Stimulated activated CD4-positive, alpha-beta T cell treated with anti-CD3 and anti-CD28 coated beads, Interleukin-2, amount 100 ng/mL, for 24 hours (primary cell): Measurements from ENCODE around the gene SLC12A8.
A peak's percentile ranks its signal among the peaks of the same experiment; 100 is the strongest.

Experiments
- DNase-seq, 2 donors: peaks; one replicate each; pipeline ENCODE4 v3.0.0-alpha.2; 2020

The SLC12A8 gene

DNA sequence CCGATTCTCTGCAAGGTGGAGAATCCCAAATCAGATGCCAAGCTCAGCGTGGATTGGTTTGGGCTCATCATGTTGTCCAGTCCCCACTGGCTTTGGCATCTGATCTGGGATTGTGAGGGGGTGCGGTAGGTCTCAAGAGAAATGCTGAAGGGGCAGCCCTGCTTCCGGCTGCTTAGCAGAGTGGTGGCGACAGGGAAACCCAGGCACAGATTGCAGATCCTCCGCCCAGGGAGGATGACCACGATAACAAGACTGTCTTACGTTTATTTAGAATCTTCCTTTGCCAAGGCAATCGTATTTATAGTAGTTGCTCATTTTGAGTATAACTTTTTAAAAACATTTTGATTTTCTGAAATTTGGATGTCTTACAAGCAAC is 61.1 kb downstream of the SLC12A8 start:
- DNase-seq: no peak

GRCh38 chr3:125150525-125151441 is 61.8 kb downstream of the SLC12A8 start:
- peak; percentile 69 to 73 for DNase-seq

GRCh38 chr3:125149462-125149861 is 63.1 kb downstream of the SLC12A8 start:
- DNase-seq: no peak

GRCh38 chr3:125148836-125149235 is 63.7 kb downstream of the SLC12A8 start:
- no peak for DNase-seq

DNA sequence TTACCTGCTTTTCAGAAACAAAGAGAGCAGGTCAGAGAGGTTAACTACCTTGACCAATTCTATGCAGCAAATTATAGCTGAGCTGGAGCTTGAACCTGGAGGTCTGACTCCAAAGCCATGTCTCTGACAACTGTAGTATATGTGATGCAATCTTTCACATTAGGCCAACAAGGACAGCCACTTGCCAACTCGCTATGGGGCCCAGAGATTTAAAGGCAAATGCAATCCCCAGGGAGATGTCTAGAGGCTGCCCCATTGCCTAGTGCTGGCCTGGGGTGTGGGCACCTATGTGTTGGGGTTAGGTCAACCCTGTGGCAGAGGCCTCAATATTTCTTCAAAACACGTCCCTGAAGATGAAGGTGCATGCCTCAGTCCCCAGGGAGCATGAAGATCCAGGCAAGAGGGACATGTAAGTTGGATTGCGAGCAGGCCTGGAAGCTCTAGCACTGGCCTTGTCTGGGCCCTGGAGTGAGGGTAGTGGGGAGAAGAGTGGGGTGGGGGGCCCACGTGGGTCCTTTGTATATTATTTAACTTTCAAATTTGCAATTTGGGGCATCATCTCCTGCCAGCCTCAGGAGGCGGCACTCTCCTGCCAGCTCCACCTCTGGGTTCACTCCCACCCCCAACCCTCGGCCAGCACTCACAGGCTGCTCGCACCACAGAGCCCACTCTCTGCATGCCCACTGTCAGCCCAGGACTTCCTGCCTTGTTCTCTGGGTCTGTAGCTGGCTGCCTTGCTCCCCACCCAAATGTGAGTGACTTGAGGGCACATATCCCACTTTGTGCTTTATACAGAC is 64.3 kb downstream of the SLC12A8 start:
- DNase-seq: no peak

DNA sequence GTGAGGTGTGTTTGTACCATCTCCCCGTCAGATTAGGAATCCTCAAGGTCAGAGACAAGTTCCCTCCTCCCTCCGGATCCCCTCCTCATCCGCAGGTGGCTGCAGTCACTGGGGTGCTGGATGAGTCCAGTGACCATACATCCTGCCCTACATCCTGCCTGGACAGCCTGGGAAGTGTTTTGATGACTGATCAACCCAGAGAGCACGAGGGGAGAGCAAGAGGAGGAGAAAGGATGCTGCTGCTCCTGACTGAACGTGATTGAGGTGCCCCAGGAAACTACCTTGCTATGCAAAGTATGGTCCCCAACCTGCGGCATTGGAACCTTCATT is 65.1 kb downstream of the SLC12A8 start:
- no peak for DNase-seq

DNA sequence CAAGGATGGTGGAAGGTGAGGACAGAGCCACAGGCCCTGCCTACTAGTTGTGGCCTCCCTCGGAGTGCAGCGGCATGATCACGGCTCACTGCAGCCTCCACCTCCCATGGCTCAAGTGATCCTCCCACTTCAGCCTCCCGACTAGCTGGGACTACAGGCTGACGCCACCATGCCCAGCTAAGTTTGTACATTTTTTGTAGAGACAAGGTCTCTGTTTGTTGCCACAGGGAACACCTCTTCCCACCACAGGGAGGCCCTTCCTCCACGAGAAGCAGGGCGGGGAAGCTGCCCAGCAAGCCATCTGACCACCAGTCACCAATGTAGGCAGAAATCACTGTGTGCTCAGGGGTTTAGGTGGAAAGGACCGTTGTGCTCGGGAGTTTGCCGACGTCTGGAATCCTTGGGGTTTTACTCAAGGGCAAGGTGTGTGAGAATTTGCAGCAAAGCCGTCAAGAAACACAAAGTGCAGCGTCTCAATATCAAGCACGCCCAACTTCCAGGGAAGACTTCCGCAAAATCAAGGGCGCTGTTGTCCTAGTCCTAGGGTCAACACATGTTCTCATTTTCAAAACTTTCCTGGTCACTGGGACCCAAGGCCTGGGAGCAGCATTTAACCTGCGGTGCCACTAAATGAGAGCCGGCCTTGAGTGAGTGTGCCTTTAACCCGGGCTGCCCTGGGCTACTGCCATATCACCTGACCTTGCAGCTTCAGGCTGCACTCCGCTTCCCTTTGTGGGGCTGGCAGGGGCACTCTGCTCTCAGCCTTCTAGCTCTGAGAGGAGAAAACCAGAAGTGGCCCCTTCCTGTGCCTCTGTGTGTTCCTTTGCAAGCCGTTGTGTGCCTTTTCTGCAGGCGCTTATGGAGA is 65.7 kb downstream of the SLC12A8 start:
- DNase-seq: no peak

- no peak for DNase-seq
Observed at GRCh38 chr3:125145751-125146475, 66.6 kb downstream of the SLC12A8 start.

DNA sequence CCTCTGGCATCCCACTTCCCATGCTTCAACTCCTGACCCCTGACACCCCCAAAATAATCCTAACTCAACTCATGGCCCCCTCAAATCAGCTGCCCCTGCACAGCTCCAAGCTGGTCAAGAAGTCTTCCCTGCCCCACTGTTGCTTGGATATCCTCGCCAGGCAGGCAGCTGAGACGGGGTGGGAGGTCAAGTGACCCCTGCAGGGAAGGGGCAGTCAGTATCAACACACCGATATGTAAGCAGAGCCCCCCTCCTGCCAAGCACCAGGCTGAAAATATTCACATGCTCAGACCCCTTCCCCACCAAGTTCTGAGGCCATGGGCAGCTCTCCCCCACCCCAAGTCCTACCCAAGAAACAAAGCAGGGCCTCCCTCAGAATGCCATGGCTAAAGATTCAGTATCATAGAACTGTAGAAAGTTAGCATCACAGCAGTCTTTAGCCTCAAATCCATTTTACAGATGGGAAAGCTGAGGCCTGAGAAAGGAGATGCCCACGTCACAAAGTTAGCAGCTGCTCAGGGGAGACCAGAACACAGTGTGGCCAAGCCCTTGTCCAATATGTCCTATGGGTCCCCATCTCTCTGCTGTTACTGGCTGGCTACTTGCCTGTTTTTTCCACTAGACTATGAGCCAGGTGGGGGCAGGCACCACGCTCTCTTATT is 67.8 kb downstream of the SLC12A8 start:
- DNase-seq: no peak

DNA sequence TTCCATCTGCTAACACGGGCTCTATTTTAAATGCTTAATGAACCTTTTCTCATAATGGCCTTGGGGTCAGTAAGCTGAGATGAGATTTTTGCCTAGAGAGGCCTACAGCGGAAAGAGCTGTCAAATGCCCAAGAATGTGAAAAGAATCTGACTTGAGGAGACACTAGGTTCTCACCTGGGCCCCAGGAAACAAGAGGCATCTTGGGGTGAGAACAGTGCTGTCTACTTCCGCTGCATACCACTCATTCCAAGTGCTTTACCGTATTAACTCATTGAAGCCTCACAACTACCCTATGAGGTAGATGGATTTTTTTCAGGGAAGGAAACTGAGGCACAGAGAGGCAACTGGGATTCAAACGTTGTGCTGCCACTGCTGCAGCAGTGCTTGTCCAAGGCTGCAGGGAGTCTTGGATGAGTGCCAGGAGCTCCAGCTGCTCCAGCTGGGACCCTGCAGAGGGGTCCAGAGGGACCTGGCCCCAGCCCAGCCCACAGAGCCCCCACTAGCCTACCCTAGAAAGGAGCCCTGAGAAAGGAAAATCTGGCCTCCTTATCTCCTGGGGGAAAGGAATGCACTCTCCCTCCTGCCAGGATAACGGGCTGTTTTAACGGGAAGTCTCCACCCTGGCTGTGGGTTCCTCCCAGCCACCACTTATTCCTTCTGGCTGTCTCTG is 68.4 kb downstream of the SLC12A8 start:
- DNase-seq: no peak

DNA sequence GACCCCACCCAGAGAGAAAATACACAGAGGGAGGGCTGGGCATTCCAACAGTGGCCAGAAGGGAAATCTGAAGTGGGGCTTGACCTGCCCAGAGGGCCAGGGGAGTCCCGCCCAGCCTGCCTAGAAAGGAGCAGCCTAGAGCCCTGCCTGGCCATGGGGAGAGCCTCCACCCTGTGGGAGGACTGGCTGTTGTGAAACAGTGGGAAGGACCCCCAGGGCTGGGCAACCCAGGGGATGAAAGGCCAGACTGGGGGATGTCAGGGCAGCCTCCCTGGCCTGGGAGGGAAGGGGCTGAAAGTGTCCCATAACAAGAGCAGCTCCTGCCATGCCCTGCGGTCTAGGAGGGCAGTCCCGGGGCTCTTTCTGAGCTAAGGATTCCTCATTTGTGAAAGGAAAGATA is 69.0 kb downstream of the SLC12A8 start:
- no peak for DNase-seq

- DNase-seq: no peak
Observed at GRCh38 chr3:125142940-125143339, 69.6 kb downstream of the SLC12A8 start.

DNA sequence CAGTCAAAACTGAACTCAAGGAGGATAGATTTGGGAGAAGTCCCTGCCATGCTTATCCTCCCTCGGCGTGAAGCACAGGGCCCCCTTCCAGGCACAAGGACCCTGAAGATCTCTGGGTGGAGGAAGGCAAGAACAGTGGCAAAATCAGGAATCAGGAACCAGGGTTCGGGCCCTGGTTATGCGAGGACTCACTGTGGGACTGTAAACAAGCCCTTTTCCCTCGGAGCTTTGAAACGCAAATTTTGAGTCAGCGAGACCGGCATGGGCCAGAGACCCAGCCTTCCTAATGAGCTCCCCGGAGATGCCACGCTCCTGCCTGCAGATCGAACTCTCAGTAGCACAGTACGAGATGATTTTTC is 70.1 kb downstream of the SLC12A8 start:
- no peak for DNase-seq

DNA sequence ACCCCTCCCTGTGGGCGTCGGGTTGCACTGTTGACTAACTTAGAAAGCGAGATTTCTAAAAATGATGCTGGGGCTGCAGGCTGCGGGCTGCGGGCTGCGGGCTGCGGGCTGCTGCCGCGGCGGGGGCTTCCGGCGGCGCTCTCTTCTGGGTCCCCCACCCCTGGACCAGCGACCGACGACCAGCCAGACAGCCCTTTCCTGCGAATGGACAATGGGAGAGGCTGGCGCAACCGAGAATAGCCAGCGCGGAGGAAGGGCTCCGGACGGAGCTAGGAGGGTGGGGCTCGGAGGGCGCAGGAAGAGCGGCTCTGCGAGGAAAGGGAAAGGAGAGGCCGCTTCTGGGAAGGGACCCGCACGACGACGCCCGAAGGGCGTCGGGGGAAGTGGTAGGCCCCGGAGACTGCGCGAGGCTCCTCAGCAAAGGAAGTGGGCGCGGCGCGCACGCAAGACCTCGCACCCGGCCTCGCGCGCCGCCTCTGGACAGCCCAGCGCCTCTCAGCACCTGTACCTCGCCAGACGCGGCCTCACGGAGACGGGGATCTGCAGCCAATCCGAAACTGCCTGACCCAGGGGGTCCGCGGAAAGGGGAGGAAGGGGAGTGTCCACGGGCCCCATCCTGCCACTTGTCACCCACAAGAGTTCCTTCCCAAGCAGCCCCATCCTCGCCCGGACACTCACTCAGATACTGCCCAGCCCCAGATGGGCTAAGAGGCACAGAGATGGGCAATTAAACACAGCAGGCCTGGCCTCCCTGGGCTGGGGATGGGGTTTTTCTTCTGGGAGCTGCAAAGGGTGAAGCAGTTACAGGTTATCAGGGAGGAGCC is 70.7 kb downstream of the SLC12A8 start:
- peak; percentile 72 to 76 for DNase-seq

- DNase-seq: no peak
Observed at GRCh38 chr3:125140818-125141595, 71.5 kb downstream of the SLC12A8 start.

DNA sequence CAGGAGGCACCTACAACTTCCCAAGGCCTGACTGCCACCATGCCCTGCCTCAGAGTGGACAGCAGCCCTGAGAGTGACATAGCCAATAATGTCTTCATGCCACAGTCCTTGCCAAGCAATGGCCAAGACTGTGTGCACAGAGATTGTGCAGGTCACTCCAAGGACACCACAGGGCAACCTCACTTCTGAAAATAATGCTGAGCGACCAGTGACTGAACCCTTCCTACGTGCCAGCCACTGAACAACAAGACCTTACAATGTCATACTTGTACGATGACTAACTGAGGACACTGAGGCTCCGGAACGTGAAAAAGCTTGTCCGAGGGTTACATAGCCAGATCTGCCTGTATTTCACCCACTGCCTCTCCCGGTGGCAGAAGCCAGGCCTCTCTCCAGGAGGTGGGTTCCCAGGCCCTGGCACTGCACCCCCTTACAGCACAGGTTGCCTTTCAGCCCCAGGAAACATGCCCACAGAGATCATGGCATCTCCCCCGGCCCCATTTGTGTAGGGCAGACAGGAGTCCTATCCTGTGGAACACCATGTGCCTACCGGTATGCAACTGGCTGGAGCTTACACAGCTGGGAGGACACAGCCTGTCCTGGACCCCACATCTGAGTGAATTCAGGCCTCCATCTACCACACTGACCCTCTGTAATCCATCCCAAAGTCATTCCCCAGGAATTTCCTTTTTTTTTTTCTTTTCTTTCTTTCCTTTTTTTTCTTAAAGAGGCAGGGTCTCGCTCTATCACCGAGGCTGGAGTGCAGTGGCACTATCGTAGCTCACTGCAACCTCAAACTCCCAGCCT is 72.3 kb downstream of the SLC12A8 start:
- DNase-seq: no peak

DNA sequence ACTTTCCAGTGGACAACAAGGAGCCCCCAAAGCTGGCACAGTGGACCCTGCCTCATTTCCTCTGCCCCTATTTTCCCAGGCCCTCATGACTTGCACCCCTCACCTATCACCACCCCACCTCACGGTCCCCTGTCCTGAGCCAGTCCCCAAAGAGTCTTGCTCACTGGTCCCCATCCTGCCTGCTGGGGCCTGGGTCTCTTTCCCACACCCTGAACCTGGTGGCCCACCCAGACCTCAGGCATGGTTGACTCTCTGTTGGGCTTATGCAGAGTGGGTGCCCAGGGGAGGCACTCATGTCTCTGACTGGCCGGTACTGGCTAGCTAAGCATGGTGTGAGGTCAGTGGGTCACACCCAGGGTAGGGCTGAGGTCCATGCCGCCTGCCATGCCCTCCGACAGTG is 73.2 kb downstream of the SLC12A8 start:
- DNase-seq: no peak

DNA sequence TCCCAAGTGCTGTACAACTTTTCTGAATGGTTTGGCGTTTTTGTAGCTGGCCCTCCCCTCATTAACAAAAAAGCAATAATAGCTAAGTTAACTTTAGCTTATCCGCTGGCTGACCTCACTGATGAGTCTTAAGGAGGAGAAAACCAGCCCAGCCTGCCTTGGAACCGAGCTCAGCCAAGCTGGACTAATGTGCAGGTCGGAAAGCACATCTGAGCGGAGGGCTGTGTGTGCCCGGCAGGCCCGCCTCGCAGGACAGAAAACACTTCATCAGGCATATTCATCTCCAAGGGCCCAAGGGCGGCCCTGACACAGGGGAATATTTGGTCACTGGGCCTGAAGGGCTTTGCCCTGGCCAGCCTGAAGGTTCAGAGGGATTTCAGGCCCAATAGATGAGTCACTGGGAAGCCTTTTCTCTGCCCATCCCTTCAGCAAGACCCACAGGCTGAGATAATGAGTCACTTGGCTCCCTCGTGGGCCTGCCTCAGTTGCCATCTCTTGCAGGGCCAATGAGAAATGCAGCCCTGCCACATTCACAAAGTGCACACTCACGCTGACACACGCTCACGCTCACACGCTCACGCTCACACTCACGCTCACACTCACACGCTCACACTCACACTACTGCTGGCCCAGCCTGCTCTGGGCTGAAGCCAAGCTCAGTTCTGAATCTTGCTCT is 75.1 kb downstream of the SLC12A8 start:
- no peak for DNase-seq
